ENCODE measurements around the gene ZNF74.
"Not testable (repeated sequence)": the region's sequence is repeated elsewhere in the genome, so short reads cannot be mapped to it uniquely, and the experiment has no call there.

Gene ZNF74

GRCh38 chr22:20376983-20377382 is 17.0 kb upstream of the ZNF74 start:
- DNase-seq: not testable (repeated sequence)

GRCh38 chr22:20378110-20378509 is 15.8 kb upstream of the ZNF74 start:
- DNase-seq: no peak

- DNase-seq: not testable (repeated sequence)
These were observed 15.3 kb upstream of the ZNF74 start for GRCh38 chr22:20378684-20379083.

- no peak for DNase-seq
These were observed 13.5 kb upstream of the ZNF74 start for GRCh38 chr22:20380486-20380885.

GRCh38 chr22:20383538-20383937 is 10.4 kb upstream of the ZNF74 start:
- no peak for DNase-seq

- no peak for DNase-seq
These were observed 9.8 kb upstream of the ZNF74 start for GRCh38 chr22:20384171-20384570.

- DNase-seq: no peak
These were observed 9.1 kb upstream of the ZNF74 start for GRCh38 chr22:20384865-20385264.

- DNase-seq: no peak
These were observed 7.6 kb upstream of the ZNF74 start for GRCh38 chr22:20386336-20386735.

- no peak for DNase-seq
These were observed 7.0 kb upstream of the ZNF74 start for GRCh38 chr22:20386972-20387371.

GRCh38 chr22:20388200-20388599 is 5.8 kb upstream of the ZNF74 start:
- DNase-seq: no peak

- DNase-seq: no peak
These were observed 4.7 kb upstream of the ZNF74 start for GRCh38 chr22:20389288-20389687.

GRCh38 chr22:20390394-20390907 is 3.5 kb upstream of the ZNF74 start:
- DNase-seq: no peak

GRCh38 chr22:20391222-20391621 is 2.7 kb upstream of the ZNF74 start:
- DNase-seq: no peak

GRCh38 chr22:20392365-20392881 is 1.5 kb upstream of the ZNF74 start:
- not testable (repeated sequence) for DNase-seq

GRCh38 chr22:20392983-20393704 is 807 bp upstream of the ZNF74 start:
- DNase-seq: no peak

- DNase-seq: no peak
These were observed 1.4 kb downstream of the ZNF74 start for GRCh38 chr22:20395181-20395906.

GRCh38 chr22:20395907-20396287 is 1.9 kb downstream of the ZNF74 start:
- DNase-seq: no peak

- DNase-seq: no peak
These were observed 2.7 kb downstream of the ZNF74 start for GRCh38 chr22:20396639-20397038.

- no peak for DNase-seq
These were observed 3.5 kb downstream of the ZNF74 start for GRCh38 chr22:20397498-20397897.

GRCh38 chr22:20398420-20398819 is 4.5 kb downstream of the ZNF74 start:
- no peak for DNase-seq

GRCh38 chr22:20399866-20400605 is 6.1 kb downstream of the ZNF74 start:
- no peak for DNase-seq

GRCh38 chr22:20400606-20401375 is 6.8 kb downstream of the ZNF74 start:
- no peak for DNase-seq
